DOHH2 (cell line): ENCODE measurements around the gene PRKCH.

ENCODE experiments used
- EZH2phosphoT487 ChIP-seq: fragments of 200-600 bp; sonication (generic); IDR thresholded peaks from 2 replicates; pipeline ENCODE4 v1.6.1; 2017; ENCODE audit warnings: borderline replicate concordance, mild to moderate bottlenecking, antibody characterized with exemption, low read length, moderate library complexity, mixed read lengths
- TF ChIP-seq, protein P1 (sequence below): fragments of 200-600 bp; sonication (generic); IDR thresholded peaks from one replicate; pipeline ENCODE4 v1.5.1; 2014; ENCODE audit warnings: antibody characterized with exemption, mild to moderate bottlenecking, low read depth, low read length; ENCODE audit not compliant: poor library complexity, severe bottlenecking

DNA sequence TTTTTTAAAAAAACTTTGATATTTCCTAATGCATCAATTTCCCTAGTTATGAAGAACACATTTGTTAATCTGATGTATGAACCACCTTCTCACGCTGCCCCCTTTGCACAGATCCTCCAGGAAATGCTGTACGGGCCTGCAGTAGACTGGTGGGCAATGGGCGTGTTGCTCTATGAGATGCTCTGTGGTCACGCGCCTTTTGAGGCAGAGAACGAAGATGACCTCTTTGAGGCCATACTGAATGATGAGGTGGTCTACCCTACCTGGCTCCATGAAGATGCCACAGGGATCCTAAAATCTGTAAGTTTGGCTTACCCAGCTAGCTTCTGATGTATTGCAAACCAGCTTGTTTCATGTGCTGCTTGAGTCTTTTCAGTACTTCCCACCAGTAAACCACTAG, 208.9 kb downstream of the PRKCH start:
- TF ChIP-seq, protein P1, sequence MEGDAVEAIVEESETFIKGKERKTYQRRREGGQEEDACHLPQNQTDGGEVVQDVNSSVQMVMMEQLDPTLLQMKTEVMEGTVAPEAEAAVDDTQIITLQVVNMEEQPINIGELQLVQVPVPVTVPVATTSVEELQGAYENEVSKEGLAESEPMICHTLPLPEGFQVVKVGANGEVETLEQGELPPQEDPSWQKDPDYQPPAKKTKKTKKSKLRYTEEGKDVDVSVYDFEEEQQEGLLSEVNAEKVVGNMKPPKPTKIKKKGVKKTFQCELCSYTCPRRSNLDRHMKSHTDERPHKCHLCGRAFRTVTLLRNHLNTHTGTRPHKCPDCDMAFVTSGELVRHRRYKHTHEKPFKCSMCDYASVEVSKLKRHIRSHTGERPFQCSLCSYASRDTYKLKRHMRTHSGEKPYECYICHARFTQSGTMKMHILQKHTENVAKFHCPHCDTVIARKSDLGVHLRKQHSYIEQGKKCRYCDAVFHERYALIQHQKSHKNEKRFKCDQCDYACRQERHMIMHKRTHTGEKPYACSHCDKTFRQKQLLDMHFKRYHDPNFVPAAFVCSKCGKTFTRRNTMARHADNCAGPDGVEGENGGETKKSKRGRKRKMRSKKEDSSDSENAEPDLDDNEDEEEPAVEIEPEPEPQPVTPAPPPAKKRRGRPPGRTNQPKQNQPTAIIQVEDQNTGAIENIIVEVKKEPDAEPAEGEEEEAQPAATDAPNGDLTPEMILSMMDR, result no peak
- TF ChIP-seq EZH2phosphoT487, result no peak
